Activated CD4-positive, CD25-positive, alpha-beta regulatory T cell treated with anti-CD3 and anti-CD28 coated beads, Interleukin-2, amount 50 U/mL, for 72 hours (primary cell): Measurements from ENCODE around the gene FKBP7.
"Not testable (repeated sequence)": the region's sequence is repeated elsewhere in the genome, so short reads cannot be mapped to it uniquely, and the experiment has no call there.

Experiments
- DNase-seq: peaks from one replicate; pipeline ENCODE4 v3.0.0; 2021

The FKBP7 gene

GRCh38 chr2:178448968-178449661 is 29.3 kb downstream of the FKBP7 start:
- DNase-seq, result no peak

- no peak for DNase-seq
Measured at GRCh38 chr2:178441426-178441825, 37.0 kb downstream of the FKBP7 start.

GRCh38 chr2:178436662-178437061 is 41.7 kb downstream of the FKBP7 start:
- DNase-seq, result no peak

GRCh38 chr2:178429336-178429735 is 49.1 kb downstream of the FKBP7 start:
- DNase-seq, result no peak

GRCh38 chr2:178428396-178428806 is 50.0 kb downstream of the FKBP7 start:
- DNase-seq, result no peak

GRCh38 chr2:178427458-178427857 is 50.9 kb downstream of the FKBP7 start:
- DNase-seq, result no peak

GRCh38 chr2:178426388-178426787 is 52.0 kb downstream of the FKBP7 start:
- DNase-seq, result no peak

- DNase-seq, result no peak
Measured at GRCh38 chr2:178425255-178425827, 53.1 kb downstream of the FKBP7 start.

- DNase-seq, result not testable (repeated sequence)
Measured at GRCh38 chr2:178423746-178424145, 54.7 kb downstream of the FKBP7 start.

- no peak for DNase-seq
Measured at GRCh38 chr2:178422097-178422496, 56.3 kb downstream of the FKBP7 start.

GRCh38 chr2:178420463-178420999 is 57.9 kb downstream of the FKBP7 start:
- DNase-seq, result no peak

- DNase-seq, result no peak
Measured at GRCh38 chr2:178419123-178419522, 59.3 kb downstream of the FKBP7 start.

GRCh38 chr2:178418426-178418825 is 60.0 kb downstream of the FKBP7 start:
- no peak for DNase-seq

GRCh38 chr2:178417916-178418315 is 60.5 kb downstream of the FKBP7 start:
- DNase-seq, result no peak

GRCh38 chr2:178415979-178416378 is 62.4 kb downstream of the FKBP7 start:
- no peak for DNase-seq

GRCh38 chr2:178414266-178415247 is 63.8 kb downstream of the FKBP7 start:
- peak; percentile 74 for DNase-seq
